Stimulated activated CD4-positive, alpha-beta T cell treated with anti-CD3 and anti-CD28 coated beads, Interleukin-15, amount 100 ng/mL, for 48 hours (primary cell): Measurements from ENCODE around the gene LMO4.

Source experiments
- DNase-seq, 2 donors: peaks; one replicate each; pipeline ENCODE4 v3.0.0-alpha.2; 2020; ENCODE audit warnings: low read depth in 2 of 2

LMO4 gene

GRCh38 chr1:87328272-87329050 is at the start of gene LMO4:
LMO4 (plus strand) TSS chr1:87328880; CDS start chr1:87332016, 3,136 bp downstream.
- DNase-seq = peak; percentile 66 to 71

GRCh38 chr1:87279536-87279875 is 49.2 kb upstream of the LMO4 start:
- no peak for DNase-seq

- DNase-seq = no peak
These were observed 48.6 kb upstream of the LMO4 start for GRCh38 chr1:87279966-87280535.

GRCh38 chr1:87284456-87285240 is 44.0 kb upstream of the LMO4 start:
- no peak for DNase-seq

GRCh38 chr1:87291107-87291506 is 37.6 kb upstream of the LMO4 start:
- DNase-seq = no peak

GRCh38 chr1:87292684-87293493 is 35.8 kb upstream of the LMO4 start:
- peak; percentile 27 to 51 for DNase-seq

GRCh38 chr1:87294633-87295032 is 34.0 kb upstream of the LMO4 start:
- no peak for DNase-seq

- DNase-seq = no peak
These were observed 33.1 kb upstream of the LMO4 start for GRCh38 chr1:87295445-87296110.

GRCh38 chr1:87296206-87296605 is 32.5 kb upstream of the LMO4 start:
- DNase-seq = no peak

GRCh38 chr1:87299661-87300060 is 29.0 kb upstream of the LMO4 start:
- DNase-seq = no peak

GRCh38 chr1:87300628-87301027 is 28.1 kb upstream of the LMO4 start:
- no peak for DNase-seq

GRCh38 chr1:87305151-87305550 is 23.5 kb upstream of the LMO4 start:
- DNase-seq = no peak

- DNase-seq = no peak
These were observed 22.9 kb upstream of the LMO4 start for GRCh38 chr1:87305762-87306161.

- no peak for DNase-seq
These were observed 21.4 kb upstream of the LMO4 start for GRCh38 chr1:87307306-87307705.

GRCh38 chr1:87307931-87308330 is 20.7 kb upstream of the LMO4 start:
- DNase-seq = no peak

GRCh38 chr1:87314091-87314490 is 14.6 kb upstream of the LMO4 start:
- DNase-seq = no peak

GRCh38 chr1:87318056-87318650 is 10.5 kb upstream of the LMO4 start:
- no peak for DNase-seq

- no peak for DNase-seq
These were observed 9.9 kb upstream of the LMO4 start for GRCh38 chr1:87318806-87319205.

- peak in 1 of 2 donors; percentile 38 for DNase-seq
These were observed 2.5 kb upstream of the LMO4 start for GRCh38 chr1:87325982-87326738.
